Glutamatergic neuron (in vitro differentiated cells): Measurements from ENCODE around the gene WDFY1. TPM values are rescaled to one million over a fixed set of nuclear protein-coding genes. Genes with fewer than 3 reads are reported as not detected.

Experiments used
- DNase-seq: peaks from one replicate; pipeline ENCODE4 v3.0.0; 2022
- H3K27ac Mint-ChIP-seq: one replicate; pipeline ENCODE4 v1.8.0; 2020; ENCODE audit warnings: mild to moderate bottlenecking, mixed read lengths, inconsistent platforms; ENCODE audit not compliant: unreplicated experiment
- H3K27me3 Mint-ChIP-seq: one replicate; pipeline ENCODE4 v1.8.0; 2020; ENCODE audit warnings: mild to moderate bottlenecking, moderate library complexity, mixed read lengths, inconsistent platforms; ENCODE audit not compliant: unreplicated experiment
- H3K36me3 Mint-ChIP-seq: one replicate; pipeline ENCODE4 v1.8.0; 2020; ENCODE audit warnings: mild to moderate bottlenecking, mixed read lengths, inconsistent platforms; ENCODE audit not compliant: unreplicated experiment
- H3K4me1 Mint-ChIP-seq: one replicate; pipeline ENCODE4 v1.8.0; 2020; ENCODE audit warnings: mild to moderate bottlenecking, low read depth, mixed read lengths, inconsistent platforms; ENCODE audit not compliant: unreplicated experiment
- H3K4me3 Mint-ChIP-seq: one replicate; pipeline ENCODE4 v1.8.0; 2020; ENCODE audit warnings: mild to moderate bottlenecking, mixed read lengths, inconsistent platforms; ENCODE audit not compliant: unreplicated experiment
- H3K9me3 Mint-ChIP-seq: one replicate; pipeline ENCODE4 v1.8.0; 2020; ENCODE audit warnings: mild to moderate bottlenecking, moderate library complexity, mixed read lengths, inconsistent platforms; ENCODE audit not compliant: unreplicated experiment
- CTCF ChIP-seq: fragments of 200-600 bp; sonication (generic); IDR thresholded peaks from one replicate; pipeline ENCODE4 v1.5.0; 2021; ENCODE audit not compliant: partially characterized antibody, unreplicated experiment
- total RNA-seq: library from RNA; stranded (reverse); fragmentation: NEBNext Ultra II Directional; extraction: Animal tissue kit (Norgen Biotek cat#: 25700); gene quantifications from one replicate; pipeline ENCODE4 v1.2.1, GENCODE V29; 2021; ENCODE audit not compliant: unreplicated experiment

WDFY1 gene
- total RNA-seq, 1 donor from 2014 or later: 33.0 TPM

- no peak for DNase-seq
- H3K36me3 Mint-ChIP-seq: no peaks in the 10 kb centered on the region
- no peak overlapping the region for H3K27ac Mint-ChIP-seq
- peak overlapping the region; percentile 63 for H3K4me3 Mint-ChIP-seq
- no peak for TF ChIP-seq CTCF
- peaks cover 3% of the 10 kb centered on the region for H3K9me3 Mint-ChIP-seq
- peaks cover 15% of the 10 kb centered on the region for H3K4me1 Mint-ChIP-seq
- H3K27me3 Mint-ChIP-seq: peaks cover 6% of the 10 kb centered on the region
These were observed 14.6 kb upstream of the WDFY1 start for GRCh38 chr2:223959688-223960087.

GRCh38 chr2:223957092-223957851, 12.1 kb upstream of the WDFY1 start, which contains the start of gene MRPL44:
Gene MRPL44, plus strand, starts transcription at chr2:223957463. Its CDS starts 10 bp downstream, at chr2:223957473.
- peak; percentile 98 for DNase-seq
- no peak for TF ChIP-seq CTCF
- no peaks in the 10 kb centered on the region for H3K36me3 Mint-ChIP-seq

GRCh38 chr2:223956300-223956699, 11.2 kb upstream of the WDFY1 start:
- Mint-ChIP-seq H3K36me3 (no peaks in the 10 kb centered on the region), H3K4me1 (peaks cover 17% of the 10 kb centered on the region), H3K4me3 (no peak overlapping the region), H3K9me3 (peaks cover 3% of the 10 kb centered on the region), H3K27ac (no peak overlapping the region), H3K27me3 (peaks cover 6% of the 10 kb centered on the region)
- TF ChIP-seq CTCF: no peak
- no peak for DNase-seq

More at GRCh38 chr2:223957092-223957851, 12.1 kb upstream of the WDFY1 start, which contains the start of gene MRPL44:
- Mint-ChIP-seq H3K4me1 (peaks cover 19% of the 10 kb centered on the region), H3K27me3 (peaks cover 6% of the 10 kb centered on the region), H3K9me3 (peaks cover 3% of the 10 kb centered on the region), H3K4me3 (peak within 1 kb of the TSS; percentile 97), H3K27ac (peak within 1 kb of the TSS; percentile 99)

GRCh38 chr2:223954401-223954800, 9.3 kb upstream of the WDFY1 start:
- H3K4me1 Mint-ChIP-seq: peaks cover 7% of the 10 kb centered on the region
- no peak for DNase-seq
- peaks cover 6% of the 10 kb centered on the region for H3K27me3 Mint-ChIP-seq
- H3K27ac Mint-ChIP-seq: no peak overlapping the region
- no peaks in the 10 kb centered on the region for H3K36me3 Mint-ChIP-seq
- H3K4me3 Mint-ChIP-seq: no peak overlapping the region
- peaks cover 3% of the 10 kb centered on the region for H3K9me3 Mint-ChIP-seq
- no peak for TF ChIP-seq CTCF

GRCh38 chr2:223952280-223952968, 7.3 kb upstream of the WDFY1 start:
- no peak for DNase-seq
- H3K27ac Mint-ChIP-seq: peak overlapping the region; percentile 88
- H3K36me3 Mint-ChIP-seq: no peaks in the 10 kb centered on the region
- peak overlapping the region; percentile 12 for H3K4me3 Mint-ChIP-seq
- peaks cover 3% of the 10 kb centered on the region for H3K9me3 Mint-ChIP-seq
- peaks cover 7% of the 10 kb centered on the region for H3K27me3 Mint-ChIP-seq
- TF ChIP-seq CTCF: no peak
- H3K4me1 Mint-ChIP-seq: peaks cover 13% of the 10 kb centered on the region
